ENCODE measurements around the gene SYNPO2.
"Not testable (repeated sequence)": the region's sequence is repeated elsewhere in the genome, so short reads cannot be mapped to it uniquely, and the experiment has no call there.

Gene SYNPO2

DNA sequence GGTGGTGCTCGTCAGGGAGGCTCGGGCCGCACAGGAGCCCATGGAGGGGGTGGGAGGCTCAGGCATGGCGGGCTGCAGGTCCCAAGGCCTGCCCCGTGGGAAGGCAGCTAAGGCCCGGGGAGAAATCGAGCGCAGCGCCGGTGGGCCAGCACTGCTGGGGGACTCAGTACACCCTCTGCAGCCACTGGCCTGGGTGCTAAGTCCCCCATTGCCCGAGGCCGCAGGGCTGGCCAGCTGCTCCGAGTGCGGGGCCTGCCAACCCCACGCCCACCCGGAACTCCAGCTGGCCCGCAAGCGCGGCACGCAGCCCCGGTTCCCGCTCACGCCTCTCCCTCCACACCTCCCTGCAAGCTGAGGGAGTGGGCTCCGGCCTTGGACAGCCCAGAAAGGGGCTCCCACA, 88.4 kb downstream of the SYNPO2 start:
- DNase-seq = not testable (repeated sequence)

DNA sequence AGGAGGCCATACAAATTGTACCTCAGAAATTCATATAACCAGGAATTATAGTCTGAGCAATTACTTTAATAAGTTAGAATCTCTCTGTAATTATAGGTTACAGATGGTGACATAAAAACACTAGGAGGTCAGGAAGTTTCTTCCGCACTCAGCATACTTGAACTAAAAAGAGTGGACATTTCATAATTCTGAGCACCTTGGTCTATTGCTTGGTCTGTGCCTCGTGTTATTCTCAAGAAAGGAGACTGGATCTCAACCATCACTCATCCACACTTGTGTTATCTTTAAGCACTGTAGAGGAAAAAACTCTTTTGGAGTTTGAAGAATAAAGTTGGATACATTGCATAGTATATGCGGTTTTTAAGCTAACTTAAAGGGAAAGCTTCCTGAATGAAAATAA, 91.1 kb downstream of the SYNPO2 start:
- DNase-seq = no peak

DNA sequence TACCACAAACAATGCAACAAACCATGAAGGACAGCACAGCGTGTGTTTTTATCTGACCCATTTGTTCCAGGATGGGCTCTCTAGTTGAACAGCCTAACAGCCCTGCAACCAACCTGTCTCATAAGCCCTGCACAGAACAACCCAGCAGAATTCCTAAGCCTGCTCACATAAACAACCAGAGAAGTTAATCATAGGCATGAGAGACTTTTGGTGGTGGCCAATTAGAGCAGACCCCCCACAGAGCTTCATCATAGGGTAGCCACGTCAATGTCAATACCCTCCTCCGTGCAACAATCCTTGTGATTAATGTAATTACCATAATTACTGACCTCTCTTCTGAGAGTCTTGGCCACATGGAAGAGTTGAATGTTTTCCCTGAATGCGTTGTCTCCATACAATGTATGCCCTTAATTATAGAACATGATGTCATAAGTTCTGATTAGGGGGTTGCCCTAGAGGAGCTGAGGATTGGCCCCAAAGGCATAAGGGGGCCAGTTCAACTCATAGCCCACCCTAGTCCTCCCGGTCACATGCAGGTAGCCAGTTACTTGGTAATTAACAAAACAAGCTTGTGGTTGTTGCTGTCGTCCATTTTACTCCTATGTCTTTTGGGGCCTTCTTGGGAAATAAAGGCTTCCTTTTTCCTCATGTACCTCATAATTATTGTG, 92.7 kb downstream of the SYNPO2 start:
- no peak for DNase-seq

DNA sequence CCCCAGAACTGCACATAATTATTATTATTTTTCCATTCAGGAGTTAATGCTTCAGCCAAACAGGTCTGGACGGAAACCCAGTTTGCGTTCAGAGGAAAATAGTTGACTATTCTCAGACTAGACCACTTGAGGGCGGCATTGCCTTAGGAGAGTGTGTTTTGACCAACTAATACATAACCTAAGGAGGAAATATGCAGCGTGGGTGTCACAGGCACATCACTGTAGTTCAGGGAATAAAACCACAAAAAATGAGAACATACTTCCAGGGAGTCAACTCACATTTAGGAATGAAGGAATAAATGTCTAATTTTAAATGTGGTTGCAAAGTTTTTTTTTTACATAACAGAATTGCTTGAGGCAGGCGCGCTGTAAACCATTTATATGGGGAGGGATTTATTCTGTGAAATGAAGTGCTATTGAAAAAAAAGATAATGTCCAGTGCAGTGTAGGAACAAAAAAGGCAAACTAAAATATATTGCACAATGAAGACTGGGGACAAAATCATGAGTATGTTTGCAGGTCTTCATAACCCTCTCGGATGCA, 93.3 kb downstream of the SYNPO2 start:
- DNase-seq = peak; percentile 59

DNA sequence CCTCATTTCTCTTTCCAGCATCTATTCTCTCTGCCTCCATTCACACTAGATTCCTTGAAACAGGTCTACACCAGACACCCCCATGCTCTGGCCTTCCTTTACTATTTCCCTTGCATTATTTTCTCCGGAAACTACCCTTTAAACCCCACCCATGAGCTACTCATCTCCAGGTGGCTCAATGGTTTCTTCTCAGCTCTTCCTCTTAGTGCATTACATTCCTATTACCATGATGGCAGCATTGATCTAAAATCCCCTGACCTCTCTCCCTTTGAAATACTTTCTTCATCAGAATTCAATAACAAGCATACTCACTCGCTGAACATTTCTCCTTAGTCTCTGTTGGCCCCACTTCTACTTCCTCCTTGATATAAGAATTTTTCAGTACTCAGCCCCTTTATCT, 94.6 kb downstream of the SYNPO2 start:
- no peak for DNase-seq

DNA sequence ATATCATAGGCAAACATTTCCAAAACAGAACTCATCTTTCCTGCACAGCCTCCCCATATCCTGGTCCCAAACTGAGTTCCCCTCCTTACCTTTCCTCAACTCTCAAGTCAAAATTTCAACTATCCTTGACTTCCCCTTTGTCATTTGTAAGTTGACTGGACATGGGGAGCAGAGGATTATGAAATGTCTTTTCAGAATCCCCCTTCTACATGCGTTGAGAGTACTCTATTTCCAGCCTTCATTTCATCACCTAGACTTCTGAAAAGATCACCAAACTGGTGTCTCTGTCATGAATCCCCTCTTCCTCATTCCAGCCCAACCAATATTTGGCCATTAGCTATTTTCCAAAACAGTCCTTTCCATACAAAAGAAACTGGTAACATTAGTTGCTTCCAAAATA, 95.2 kb downstream of the SYNPO2 start:
- DNase-seq = no peak

DNA sequence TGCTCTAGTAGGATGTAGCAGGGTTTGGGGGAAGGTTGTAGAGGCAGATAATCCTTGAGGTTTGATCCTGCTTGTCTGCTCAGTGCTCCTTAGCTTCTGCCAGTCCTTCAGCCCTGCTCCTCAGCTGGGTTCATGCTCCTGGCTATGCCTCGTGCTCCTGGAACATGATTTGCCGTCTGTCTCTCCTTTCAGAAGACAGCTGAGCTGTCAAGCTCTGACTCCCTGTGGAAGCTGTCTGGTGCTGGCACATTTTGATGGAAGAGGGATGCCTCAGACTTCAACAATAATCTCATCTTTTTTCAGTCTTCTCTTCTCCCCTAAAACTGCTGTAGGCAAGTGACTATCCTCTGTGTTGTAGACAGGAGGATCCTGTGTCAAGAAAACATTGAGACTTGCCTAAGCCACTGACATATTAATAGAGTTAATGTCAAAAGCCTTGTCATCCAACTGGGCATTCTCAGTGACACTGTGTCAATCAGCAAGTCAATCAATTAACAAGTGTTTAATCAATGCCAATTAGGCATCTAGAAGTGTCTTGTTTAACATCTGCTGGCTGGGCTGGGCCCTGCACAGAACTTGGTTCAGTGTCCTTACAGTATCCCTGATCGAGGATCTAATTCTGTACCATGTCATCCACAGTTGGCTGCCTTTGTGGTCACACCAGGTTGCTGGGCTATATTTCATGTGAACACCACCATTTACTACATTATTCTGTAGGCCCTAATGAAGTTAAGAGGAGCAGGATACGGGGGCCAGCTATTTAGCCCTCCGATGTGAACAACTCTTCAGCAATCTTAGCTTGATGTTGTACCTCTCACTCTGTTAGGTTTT, 96.7 kb downstream of the SYNPO2 start:
- no peak for DNase-seq

DNA sequence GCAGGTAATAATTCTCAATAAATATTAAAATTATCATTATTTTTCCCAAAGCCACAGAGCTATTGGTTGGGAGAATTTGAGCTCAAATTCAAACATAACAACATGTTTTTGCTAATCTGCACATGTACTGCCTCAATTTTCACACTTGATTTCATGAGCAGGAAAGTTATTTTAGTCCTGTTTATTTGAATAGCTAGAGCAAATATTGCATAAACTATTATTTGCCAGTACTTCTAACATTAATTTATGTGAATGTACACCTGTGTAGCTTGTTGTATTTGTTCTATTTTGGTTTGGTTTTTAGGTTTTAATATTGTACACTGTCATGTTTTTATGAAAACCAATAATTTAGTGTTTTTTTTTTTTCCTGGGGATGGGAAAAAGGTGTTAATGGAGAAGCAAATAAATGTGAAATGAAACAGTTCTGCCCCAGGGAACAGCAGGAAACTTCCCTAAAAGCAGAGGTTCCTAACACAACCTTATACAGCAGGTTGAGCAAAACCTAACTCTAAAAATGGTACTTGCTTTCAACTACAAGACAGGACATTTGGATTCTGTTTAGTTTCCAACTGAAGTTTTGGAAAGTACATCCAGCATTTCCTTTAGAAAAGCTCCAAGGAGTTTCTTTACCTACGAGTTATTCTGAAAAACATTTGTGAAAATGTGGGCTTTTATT, 99.4 kb downstream of the SYNPO2 start:
- no peak for DNase-seq

DNA sequence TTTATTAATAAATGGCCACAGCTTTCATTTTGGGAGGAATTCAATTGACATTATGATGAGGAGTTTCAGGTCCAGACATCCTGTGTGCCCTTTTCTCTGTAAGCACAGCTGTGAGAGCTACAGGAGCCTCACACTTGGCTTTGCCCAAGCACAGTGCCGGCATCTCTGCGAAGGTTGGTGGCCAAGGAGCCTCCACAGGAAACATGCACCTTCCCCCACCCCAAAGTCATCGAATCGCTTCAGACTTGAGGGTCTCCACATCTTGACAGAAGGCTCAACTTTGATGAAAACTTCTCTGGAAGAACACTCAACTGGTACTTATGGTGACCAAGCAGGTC, 100.0 kb downstream of the SYNPO2 start:
- no peak for DNase-seq

DNA sequence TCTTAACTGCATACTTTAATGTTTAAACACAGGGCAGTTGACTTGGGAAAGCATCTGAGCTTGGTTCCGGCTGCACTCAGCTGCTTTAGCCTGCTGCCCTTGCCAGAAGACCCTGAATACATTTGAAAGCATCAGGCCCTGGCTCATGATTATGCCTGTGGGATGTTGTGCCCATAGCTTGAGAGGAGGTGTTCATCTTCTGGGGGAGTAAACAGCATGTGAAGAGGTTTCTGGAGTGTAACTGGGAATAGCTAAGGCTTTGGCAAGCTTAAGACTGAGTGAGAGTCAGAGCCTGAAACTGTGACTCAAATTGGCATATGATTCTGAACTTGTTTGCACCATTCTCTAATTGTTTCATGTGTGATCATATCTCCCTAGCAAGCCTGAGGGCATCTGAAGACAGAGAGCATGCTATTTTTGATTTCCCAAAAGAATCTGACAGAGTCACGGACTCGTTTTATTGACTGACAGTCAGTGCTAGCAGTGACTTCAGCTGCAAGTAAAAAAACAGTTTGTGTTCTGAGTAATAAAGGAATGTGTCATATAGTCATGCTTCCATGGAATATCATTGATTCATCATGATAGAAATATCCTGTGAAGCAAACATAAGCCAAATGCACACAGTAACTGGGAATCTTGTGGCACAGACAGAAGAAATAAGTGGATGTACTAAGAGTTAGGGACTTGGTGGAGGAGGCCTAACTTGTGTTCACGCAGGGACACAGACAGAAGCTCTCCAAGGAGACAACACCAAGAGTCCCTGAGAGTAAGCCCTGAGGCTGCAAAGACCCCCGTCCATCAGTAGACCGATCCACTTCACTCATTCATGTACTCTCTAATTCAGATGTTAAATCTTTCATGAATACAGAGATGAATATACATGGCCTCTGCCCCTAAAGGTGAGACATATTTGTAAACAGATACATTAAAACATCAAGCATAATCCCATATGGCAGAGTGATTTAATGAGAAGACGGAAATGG, 100.7 kb downstream of the SYNPO2 start:
- no peak for DNase-seq

DNA sequence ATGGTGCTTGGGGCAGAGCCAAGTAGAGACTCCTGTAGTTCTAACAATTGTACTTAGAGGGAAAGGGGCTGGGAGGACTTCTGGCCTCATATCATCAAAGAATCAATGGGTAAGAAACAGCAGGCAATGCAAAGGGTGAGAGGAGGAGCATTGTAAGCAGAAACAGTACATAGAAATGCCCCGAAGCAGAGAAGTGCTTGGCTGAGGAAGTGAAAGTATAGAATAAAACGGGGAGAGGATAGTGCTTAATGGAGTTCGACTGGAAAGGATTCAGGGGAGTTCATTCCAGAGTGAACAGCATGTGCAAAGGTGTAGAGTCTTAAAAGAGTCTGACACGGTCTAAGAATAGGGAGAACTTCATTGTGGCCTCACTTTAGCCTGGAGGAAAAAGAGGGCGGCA, 103.0 kb downstream of the SYNPO2 start:
- no peak for DNase-seq

DNA sequence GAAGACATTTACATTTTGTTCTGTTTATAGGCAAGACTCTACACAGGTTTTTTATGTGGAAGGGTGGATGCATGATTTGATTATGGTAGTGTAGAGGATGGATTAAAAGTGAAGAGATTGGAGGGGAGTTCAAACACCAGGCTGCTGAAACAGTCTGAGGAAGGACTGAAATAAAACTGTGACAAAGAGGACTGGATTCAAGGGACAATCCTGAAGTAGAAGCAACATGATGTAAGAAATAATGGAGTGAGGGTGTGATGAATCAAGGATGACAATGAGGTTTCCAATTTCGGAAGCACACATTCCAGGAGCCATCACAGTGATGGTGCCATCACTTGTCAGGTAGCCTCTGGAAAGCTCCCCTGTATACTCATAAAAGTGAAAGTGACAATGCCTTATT, 103.5 kb downstream of the SYNPO2 start:
- DNase-seq = no peak

DNA sequence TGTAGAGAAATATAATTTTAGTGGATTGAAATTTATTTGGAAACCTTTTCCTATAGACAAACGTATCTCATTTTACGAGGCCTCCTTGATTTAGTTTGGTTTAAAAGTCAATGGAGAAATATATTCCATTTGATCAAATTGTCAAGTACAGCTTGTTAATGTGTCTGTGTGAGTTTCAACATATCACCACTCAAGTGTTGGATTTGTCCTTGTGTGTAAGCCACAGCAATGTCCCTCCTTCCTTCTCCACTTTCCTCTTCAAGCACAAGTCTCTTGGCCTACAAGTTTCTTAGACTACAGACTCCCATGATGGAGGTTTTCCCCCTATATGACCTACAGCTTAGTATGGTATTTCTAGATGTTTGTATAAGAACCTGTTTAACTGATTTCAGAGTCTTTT, 104.7 kb downstream of the SYNPO2 start:
- no peak for DNase-seq

DNA sequence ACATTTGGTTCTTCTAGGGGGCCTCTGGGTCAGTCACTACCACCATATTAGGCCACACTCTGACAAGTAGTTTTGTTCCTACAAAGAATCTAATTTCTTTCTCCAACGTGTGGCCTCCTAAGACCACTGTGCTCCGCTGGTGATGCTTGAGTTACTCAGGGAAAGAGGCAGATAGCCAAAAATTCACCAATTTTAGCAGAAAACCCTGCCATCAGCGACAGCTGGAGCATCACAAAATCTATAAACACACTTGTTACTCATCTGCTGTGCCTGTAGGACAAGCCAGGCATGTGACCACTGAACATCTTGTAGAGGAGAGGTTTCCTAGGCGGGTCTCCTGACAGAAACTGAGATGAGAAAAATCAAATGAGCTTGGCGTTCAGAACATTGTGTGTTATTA, 105.4 kb downstream of the SYNPO2 start:
- peak; percentile 84 for DNase-seq

DNA sequence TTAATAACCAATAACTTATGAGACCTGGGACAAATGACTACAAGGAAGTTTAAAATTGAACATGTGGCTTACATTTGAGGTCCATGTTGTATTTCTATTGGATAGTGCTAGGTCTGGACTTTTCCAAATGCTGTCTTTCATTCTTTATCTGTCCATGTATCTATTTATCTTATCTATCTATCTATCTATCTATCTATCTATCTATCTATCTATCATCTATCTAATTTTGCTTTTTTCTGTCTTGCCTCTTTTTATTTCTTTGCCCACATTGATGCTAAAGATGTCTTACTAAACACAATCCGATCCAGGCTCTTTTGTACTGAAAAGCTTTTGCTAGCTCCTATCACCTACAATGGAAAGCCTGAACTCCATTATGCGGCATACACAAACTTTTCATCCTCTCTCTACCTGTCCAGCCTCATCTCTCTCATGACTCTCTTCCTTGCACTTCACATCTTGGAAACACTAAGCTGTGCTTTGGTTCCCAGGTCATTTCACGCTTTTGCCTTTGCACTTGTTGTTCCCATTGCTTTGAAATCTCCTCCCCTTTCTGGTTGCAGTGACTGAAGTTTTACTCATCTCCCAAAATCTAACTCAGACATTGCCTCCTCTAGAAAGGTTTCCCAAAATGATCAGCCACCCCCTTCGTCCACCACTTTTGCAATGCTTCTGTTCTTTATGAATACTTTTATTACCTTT, 107.2 kb downstream of the SYNPO2 start:
- no peak for DNase-seq

DNA sequence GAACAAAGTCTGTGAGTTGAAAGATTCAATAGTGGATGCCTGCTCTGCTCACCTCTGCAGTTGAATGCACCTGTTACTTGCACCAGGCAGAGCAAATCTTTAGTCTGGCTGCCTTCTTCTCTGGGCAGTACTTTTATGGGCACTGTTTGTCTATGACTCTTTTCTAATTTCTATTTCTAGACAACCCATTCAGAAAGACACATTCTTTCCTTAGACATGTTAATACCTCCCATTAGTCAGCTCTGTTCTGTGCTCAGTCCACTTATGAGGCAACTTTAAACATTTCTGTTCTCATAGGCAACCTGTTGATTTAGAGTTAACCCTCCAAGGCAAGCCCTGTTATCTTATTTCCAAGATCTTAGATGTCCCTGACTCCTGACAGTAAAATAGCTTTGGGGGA, 108.9 kb downstream of the SYNPO2 start:
- no peak for DNase-seq

DNA sequence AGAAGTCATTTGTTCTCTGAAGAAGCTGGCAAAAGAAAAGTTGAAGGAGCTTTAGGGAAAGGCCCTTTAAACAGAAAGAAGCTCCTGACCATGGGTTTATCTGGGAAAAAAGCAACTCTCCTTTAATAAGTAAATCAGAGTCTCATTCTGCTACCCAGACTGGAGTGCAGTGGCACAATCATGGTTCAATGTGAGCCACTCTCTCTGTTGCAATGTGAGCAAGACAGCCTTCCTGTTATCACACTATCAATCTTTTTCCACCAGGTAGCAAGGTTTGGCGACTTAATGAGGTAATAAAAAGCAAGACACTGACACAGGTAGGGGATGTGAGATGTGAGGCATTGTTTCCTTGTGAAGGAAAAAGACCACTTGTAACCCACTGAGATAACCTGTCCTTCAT, 111.3 kb downstream of the SYNPO2 start:
- DNase-seq = no peak

DNA sequence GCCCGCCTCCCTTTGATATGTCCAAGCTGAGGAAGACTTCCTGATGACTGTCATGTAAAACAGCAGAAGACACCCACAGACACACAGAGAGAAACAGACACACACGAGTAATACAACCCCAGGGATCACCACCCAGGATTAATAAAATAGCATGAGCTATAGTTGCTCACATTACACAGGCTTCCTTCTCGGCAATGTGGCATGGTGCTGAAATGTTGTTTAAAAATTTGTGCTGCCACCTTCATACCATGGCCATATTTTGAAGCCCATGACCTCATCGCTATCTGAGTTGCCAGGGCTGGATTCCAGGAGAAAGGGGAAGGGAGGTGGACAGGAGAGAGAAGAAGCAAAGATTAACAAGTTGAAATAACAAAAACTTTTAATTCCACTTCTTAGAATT, 111.7 kb downstream of the SYNPO2 start:
- no peak for DNase-seq

DNA sequence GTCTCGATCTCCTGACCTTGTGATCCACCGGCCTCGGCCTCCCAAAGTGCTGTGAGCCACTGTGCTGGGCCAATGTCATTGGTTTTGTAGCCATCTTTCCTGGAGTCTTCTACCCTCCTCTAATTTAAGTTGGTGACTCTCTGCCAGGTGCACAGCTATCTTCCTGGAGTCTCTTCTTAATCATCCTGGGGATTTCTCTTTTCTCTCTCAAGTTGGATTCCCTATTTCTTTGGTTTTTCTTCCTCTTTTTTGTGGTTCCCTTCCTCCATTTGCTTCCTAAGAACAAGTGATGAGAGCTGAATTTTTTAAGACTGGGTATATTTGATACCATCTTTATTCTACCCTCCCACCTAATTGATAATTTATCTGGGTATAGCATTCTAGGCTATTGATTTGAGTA, 113.8 kb downstream of the SYNPO2 start:
- DNase-seq = no peak

DNA sequence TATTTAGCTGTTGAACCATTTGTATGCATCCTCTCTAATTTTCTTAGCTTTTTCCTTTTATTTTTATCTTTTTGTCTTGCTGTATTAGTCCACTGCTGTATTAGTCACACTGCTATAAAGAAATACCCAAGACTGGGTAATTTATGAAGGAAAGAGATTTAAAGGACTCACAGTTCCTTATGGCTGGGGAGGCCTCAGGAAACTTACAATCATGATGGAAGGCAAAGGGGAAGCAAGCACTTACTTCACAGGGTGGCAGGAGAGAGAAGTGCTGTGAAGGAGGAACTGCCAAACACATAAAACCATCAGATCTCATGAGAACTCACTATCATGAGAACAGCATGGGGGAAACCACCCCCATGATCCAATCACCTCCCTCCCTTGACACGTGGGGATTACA, 114.3 kb downstream of the SYNPO2 start:
- not testable (repeated sequence) for DNase-seq

DNA sequence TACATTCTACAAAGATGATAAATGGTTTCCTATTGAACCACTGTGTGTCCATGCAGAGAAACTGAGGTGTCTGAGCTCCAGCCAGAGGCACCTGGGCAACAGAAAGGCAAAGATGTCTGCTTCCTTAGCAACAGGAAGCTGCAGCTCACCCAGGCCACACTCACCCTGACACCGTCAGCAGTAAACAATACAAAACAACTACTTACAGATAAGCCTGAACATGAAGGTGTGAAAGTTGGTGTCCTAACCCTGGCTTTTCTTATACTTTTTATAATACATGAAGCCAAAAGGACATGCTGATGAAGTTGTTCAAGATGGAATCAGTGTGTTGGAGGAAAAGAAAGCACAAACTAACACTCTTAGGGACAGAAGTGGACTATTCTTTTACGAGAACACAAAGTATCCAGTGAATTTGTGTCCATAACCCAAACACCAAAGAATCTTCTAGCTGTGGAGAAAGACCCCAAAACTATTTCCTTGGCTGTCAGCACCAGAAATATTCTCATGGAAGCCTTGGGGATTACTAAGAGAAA, 117.3 kb downstream of the SYNPO2 start:
- no peak for DNase-seq

DNA sequence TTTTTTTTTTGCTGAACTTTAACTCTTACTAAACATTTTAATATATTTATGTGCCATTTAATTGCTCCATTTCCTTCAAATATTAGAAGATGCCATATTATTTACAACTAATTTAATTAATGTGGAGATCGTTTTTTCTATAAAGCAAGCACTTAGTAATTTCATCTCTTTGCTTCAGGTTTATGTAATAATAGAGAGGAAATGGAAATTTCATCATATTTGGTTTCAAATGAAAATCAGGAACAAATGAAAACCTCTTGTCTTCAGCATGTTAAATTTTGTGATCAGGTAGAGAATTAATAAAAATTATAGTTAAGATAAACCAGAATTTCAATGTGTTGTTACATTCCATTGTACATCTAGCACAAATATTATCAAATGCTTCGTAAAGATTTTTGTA, 120.1 kb downstream of the SYNPO2 start:
- no peak for DNase-seq
